HFFc6 (cell line): ENCODE data around the gene MAGEB17. TPM values are rescaled to one million over a fixed set of nuclear protein-coding genes. Genes with fewer than 3 reads are reported as not detected.

Experiments used
- DNase-seq: peaks from one replicate; pipeline ENCODE4 v3.0.0-alpha.2; 2018
- H3K27ac Mint-ChIP-seq: 2 replicates; pipeline ENCODE4 v1.8.0; 2020; ENCODE audit warnings: mild to moderate bottlenecking, mixed read lengths
- H3K27me3 Mint-ChIP-seq: 2 replicates; pipeline ENCODE4 v1.8.0; 2021; ENCODE audit warnings: mild to moderate bottlenecking, moderate library complexity, mixed read lengths; ENCODE audit not compliant: insufficient read depth
- H3K36me3 Mint-ChIP-seq: 2 replicates; pipeline ENCODE4 v1.8.0; 2021; ENCODE audit warnings: low read depth, mixed read lengths
- H3K4me1 Mint-ChIP-seq: 2 replicates; pipeline ENCODE4 v1.8.0; 2020; ENCODE audit warnings: low read depth, mixed read lengths
- H3K4me3 Mint-ChIP-seq: 2 replicates; pipeline ENCODE4 v1.8.0; 2020; ENCODE audit warnings: mild to moderate bottlenecking, moderate library complexity, mixed read lengths
- H3K9me3 Mint-ChIP-seq: 2 replicates; pipeline ENCODE4 v1.8.0; 2020; ENCODE audit warnings: mild to moderate bottlenecking, mixed read lengths
- CTCF ChIP-seq: fragments of 200-600 bp; sonication (generic); IDR thresholded peaks from 2 replicates; pipeline ENCODE4 v1.5.0; 2021; ENCODE audit warnings: antibody characterized with exemption, mild to moderate bottlenecking
- total RNA-seq, 6 experiments: library from RNA; stranded (reverse); fragmentation: NEBNext Ultra II Directional; extraction: Animal tissue kit (Norgen Biotek cat#: 25700); gene quantifications; 2 replicates in 1 of 6; 3 replicates in 5 of 6; pipeline ENCODE4 v1.2.3, GENCODE V29; 2021

MAGEB17 gene
- total RNA-seq, 6 experiments from 2014 or later: not detected

GRCh38 chrX:16186380-16187007 lies 19.2 kb downstream of the MAGEB17 start:
- H3K4me1 Mint-ChIP-seq: peaks cover 33% of the 10 kb centered on the region
- no peak for DNase-seq
- no peak overlapping the region for H3K4me3 Mint-ChIP-seq
- TF ChIP-seq CTCF: no peak
- H3K36me3 Mint-ChIP-seq: peaks cover 5% of the 10 kb centered on the region; the same call in 1 of the 2 replicates
- H3K27me3 Mint-ChIP-seq: no peaks in the 10 kb centered on the region; the same call in 1 of the 2 replicates
- peaks cover 5% of the 10 kb centered on the region; the same call in 1 of the 2 replicates for H3K9me3 Mint-ChIP-seq
- peak overlapping the region; percentile 93 for H3K27ac Mint-ChIP-seq

- Mint-ChIP-seq H3K9me3 (peaks cover 5% of the 10 kb centered on the region; the same call in 1 of the 2 replicates), H3K4me3 (no peak overlapping the region), H3K27ac (no peak overlapping the region), H3K4me1 (peaks cover 37% of the 10 kb centered on the region), H3K36me3 (peaks cover 5% of the 10 kb centered on the region; the same call in 1 of the 2 replicates), H3K27me3 (no peaks in the 10 kb centered on the region; the same call in 1 of the 2 replicates)
- no peak for DNase-seq
- TF ChIP-seq CTCF: no peak
Observed at GRCh38 chrX:16187024-16187760, 19.9 kb downstream of the MAGEB17 start.

GRCh38 chrX:16188687-16189086 lies 21.4 kb downstream of the MAGEB17 start:
- H3K9me3 Mint-ChIP-seq: peaks cover 3% of the 10 kb centered on the region; the same call in 1 of the 2 replicates
- no peaks in the 10 kb centered on the region for H3K27me3 Mint-ChIP-seq
- TF ChIP-seq CTCF: no peak
- peaks cover 3% of the 10 kb centered on the region; the same call in 1 of the 2 replicates for H3K36me3 Mint-ChIP-seq
- no peak overlapping the region for H3K27ac Mint-ChIP-seq
- no peak overlapping the region for H3K4me3 Mint-ChIP-seq
- DNase-seq: no peak
- peaks cover 40% of the 10 kb centered on the region for H3K4me1 Mint-ChIP-seq

- Mint-ChIP-seq H3K36me3 (no peaks in the 10 kb centered on the region), H3K4me3 (no peak overlapping the region), H3K9me3 (no peaks in the 10 kb centered on the region), H3K27ac (no peak overlapping the region), H3K4me1 (peaks cover 28% of the 10 kb centered on the region), H3K27me3 (no peaks in the 10 kb centered on the region)
- DNase-seq: no peak
- no peak for TF ChIP-seq CTCF
Observed at GRCh38 chrX:16191605-16192004, 24.3 kb downstream of the MAGEB17 start.

GRCh38 chrX:16196829-16197228 lies 29.5 kb downstream of the MAGEB17 start:
- peaks cover 1% of the 10 kb centered on the region; the same call in 1 of the 2 replicates for H3K27me3 Mint-ChIP-seq
- no peak overlapping the region for H3K4me3 Mint-ChIP-seq
- TF ChIP-seq CTCF: no peak
- H3K36me3 Mint-ChIP-seq: no peaks in the 10 kb centered on the region
- H3K27ac Mint-ChIP-seq: peak overlapping the region; percentile 59
- peaks cover 17% of the 10 kb centered on the region for H3K4me1 Mint-ChIP-seq
- DNase-seq: peak; percentile 0
- no peaks in the 10 kb centered on the region for H3K9me3 Mint-ChIP-seq
